ENCODE data around the gene MPO. TPM values are rescaled to one million over a fixed set of nuclear protein-coding genes. Genes with fewer than 3 reads are reported as not detected.
A peak's percentile ranks its signal among the peaks of the same experiment; 100 is the strongest.

MPO gene
- total and polyA plus RNA-seq, 10 of the 15 experiments (the other 5 are each of a cell fraction or from before 2014, with no cell fraction given), result 0.06 to 0.49 (median 0.14) TPM

DNA sequence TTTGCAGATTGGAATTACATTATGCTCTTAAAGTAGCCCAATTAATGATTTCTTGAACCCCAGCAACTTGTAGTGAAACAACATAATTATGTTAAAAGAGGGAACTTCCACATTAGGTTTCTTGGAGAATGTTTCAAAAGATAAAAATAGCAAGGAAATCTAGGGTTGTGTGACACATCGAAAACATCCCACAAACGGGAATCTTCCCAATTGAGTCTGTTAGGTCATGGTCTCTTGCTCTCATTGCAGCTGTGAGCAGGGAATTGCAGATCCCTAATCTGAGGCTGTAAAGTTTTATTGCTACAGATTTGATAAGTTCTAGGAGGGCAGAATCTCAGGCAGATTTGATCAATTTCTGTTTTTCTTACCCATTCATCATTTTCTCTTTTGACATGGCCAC is 49.1 kb downstream of the MPO start:
- no TSS peak for BruUV-seq (replicated peaks)
- Histone ChIP-seq H3K27ac (ENCODE audit: control insufficient read depth, insufficient read depth) (no peak overlapping the region), H3K9ac (ENCODE audit: control insufficient read depth, insufficient read depth, low read length) (no peak overlapping the region), H4K20me1 (ENCODE audit: control insufficient read depth, insufficient read depth) (no peaks in the 10 kb centered on the region), H3K36me3 (ENCODE audit: control insufficient read depth in 2 of 2, insufficient read depth in 2 of 2, low read length in 1 of 2) (no peaks in the 10 kb centered on the region), H3K4me2 (ENCODE audit: control insufficient read depth, insufficient read depth) (0 out of 2 replicates have a peak overlapping the region, but pooled peaks have one; percentile 95), H3K79me2 (ENCODE audit: control insufficient read depth, insufficient read depth, low read length) (no peaks in the 10 kb centered on the region), H3K9me3 (replicated peaks; ENCODE audit: control insufficient read depth, insufficient read depth, low read length) (no peaks in the 10 kb centered on the region; the same call in 2 of the 3 replicates), H3K4me3 (no peak overlapping the region), H3K4me1 (ENCODE audit: control insufficient read depth, insufficient read depth, low read length) (peaks cover 21% of the 10 kb centered on the region), H3K27me3 (replicated peaks in 1 of 2; ENCODE audit: control insufficient read depth in 2 of 2, insufficient read depth in 2 of 2, low read length in 1 of 2) (no peaks in the 10 kb centered on the region), H2AFZ (ENCODE audit: control insufficient read depth, low read depth, low read length) (no peak overlapping the region)
- DNase-seq (ENCODE audit: low read depth, low spot score) (no peak), ATAC-seq (no peak), FAIRE-seq (no peak)
- ChIA-PET SMC1A (ENCODE audit: uncharacterized antibody, unreplicated experiment) (interaction anchor here (1.0 to 4.2 kb wide), 11 partner anchors 10 to 188 kb away, joined by 3 to 26 read pairs (median 5); partner anchors contain the start of gene MKS1), POLR2A (interaction anchor here (0.7 to 4.0 kb wide), 5 partner anchors 12 to 113 kb away, joined by 3 to 25 read pairs (median 6); partner anchors contain the start of gene MKS1), RAD21 (ENCODE audit: unreplicated experiment) (interaction anchor here (1.0 to 1.7 kb wide), 7 partner anchors 11 to 186 kb away, joined by 3 to 13 read pairs (median 7); partner anchors contain the start of gene MKS1), CTCF (interaction anchor here (0.8 to 7.0 kb wide), 6 partner anchors 10 to 86 kb away, joined by 3 to 78 read pairs (median 6); partner anchors contain the start of gene MKS1)
- TF ChIP-seq POLR2AphosphoS5 (IDR thresholded peaks at IDR 0.05; ENCODE audit: low read length) (no peak), BRCA1 (IDR thresholded peaks at IDR 0.05; ENCODE audit: low read depth, low read length) (no peak), ETV6 (conservative IDR thresholded peaks at IDR 0.05 in 1 of 2, IDR thresholded peaks at IDR 0.05 in 1 of 2; ENCODE audit: borderline replicate concordance in 1 of 2, low read depth in 1 of 2) (no peak), MYC (IDR thresholded peaks at IDR 0.05; ENCODE audit: insufficient read depth, insufficient read length, insufficient replicate concordance, low read length, severe bottlenecking) (no peak), ZNF24 (IDR thresholded peaks at IDR 0.05) (no peak), TAF1 (IDR thresholded peaks at IDR 0.05; ENCODE audit: borderline replicate concordance, low read depth, low read length) (no peak), TCF12 (IDR thresholded peaks at IDR 0.05; ENCODE audit: low read depth, low read length) (no peak)
- TF ChIP-seq, protein P1, sequence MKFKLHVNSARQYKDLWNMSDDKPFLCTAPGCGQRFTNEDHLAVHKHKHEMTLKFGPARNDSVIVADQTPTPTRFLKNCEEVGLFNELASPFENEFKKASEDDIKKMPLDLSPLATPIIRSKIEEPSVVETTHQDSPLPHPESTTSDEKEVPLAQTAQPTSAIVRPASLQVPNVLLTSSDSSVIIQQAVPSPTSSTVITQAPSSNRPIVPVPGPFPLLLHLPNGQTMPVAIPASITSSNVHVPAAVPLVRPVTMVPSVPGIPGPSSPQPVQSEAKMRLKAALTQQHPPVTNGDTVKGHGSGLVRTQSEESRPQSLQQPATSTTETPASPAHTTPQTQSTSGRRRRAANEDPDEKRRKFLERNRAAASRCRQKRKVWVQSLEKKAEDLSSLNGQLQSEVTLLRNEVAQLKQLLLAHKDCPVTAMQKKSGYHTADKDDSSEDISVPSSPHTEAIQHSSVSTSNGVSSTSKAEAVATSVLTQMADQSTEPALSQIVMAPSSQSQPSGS (IDR thresholded peaks at IDR 0.05; ENCODE audit: low read length), result no peak
- in situ Hi-C loops (cut with MboI) (no loop called here), intact Hi-C loops (cut with micrococcal nuclease; ENCODE audit: unreplicated experiment) (no loop called here)
- WGBS (ENCODE audit: insufficient coverage, insufficient replicate concordance, low lambda C conversion rate, missing lambda C conversion rate), result 70% methylated on average over 2 of the region's 2 CpGs

Data from GM12878 (cell line).